Ascending aorta (tissue), 2 donors: Measurements from ENCODE around the gene STK11IP. TPM values are rescaled to one million over a fixed set of nuclear protein-coding genes. Genes with fewer than 3 reads are reported as not detected.
A peak's percentile ranks its signal among the peaks of the same experiment; 100 is the strongest.

Source experiments
- DNase-seq, 2 donors: peaks; one replicate each; pipeline ENCODE4 v3.0.0-alpha.2; 2019; ENCODE audit warnings: low spot score in 2 of 2
- H3K27ac ChIP-seq, 2 donors: fragments of 200-600 bp; sonication (generic); one replicate each; pipeline ENCODE4 v1.5.1; 2016 to 2017; ENCODE audit warnings: mild to moderate bottlenecking in 1 of 2
- H3K27me3 ChIP-seq: fragments of 200-600 bp; sonication (generic); one replicate; pipeline ENCODE4 v1.5.1; 2017
- H3K36me3 ChIP-seq, 2 donors: fragments of 200-600 bp; sonication (generic); one replicate each; pipeline ENCODE4 v1.5.1; 2016
- H3K4me1 ChIP-seq, 2 donors: fragments of 200-600 bp; sonication (generic); one replicate each; pipeline ENCODE4 v1.5.1; 2016 to 2017; ENCODE audit warnings: mild to moderate bottlenecking in 1 of 2
- H3K4me3 ChIP-seq, 2 donors: fragments of 200-600 bp; sonication (generic); one replicate each; pipeline ENCODE4 v1.5.1; 2016 to 2017; ENCODE audit warnings: mild to moderate bottlenecking in 1 of 2
- H3K9me3 ChIP-seq, 2 donors: fragments of 200-600 bp; sonication (generic); one replicate each; pipeline ENCODE4 v1.5.1; 2016
- intact Hi-C: fragments of 100-400 bp; cut with DNase I; formaldehyde crosslinking; loops from one replicate; pipeline ENCODE4 v1.15.1; 2023
- total RNA-seq: library from RNA; depleted of rRNA; stranded (reverse); fragments of >200 nt; gene quantifications from one replicate; pipeline ENCODE4 v1.1.0, GENCODE V29; 2016
- TF ChIP-seq, protein P1 (sequence below), 3 experiments: fragments of 200-600 bp in 2 of 3; fragments of 450-650 bp in 1 of 3; sonication (generic) in 2 of 3; IDR thresholded peaks; one replicate each; pipeline ENCODE4 v1.5.1; 2016 to 2019; ENCODE audit warnings: antibody characterized with exemption in 3 of 3, mild to moderate bottlenecking in 1 of 3, moderate library complexity in 1 of 3

Gene STK11IP
- total RNA-seq, 1 donor from 2014 or later, result 138 TPM

DNA sequence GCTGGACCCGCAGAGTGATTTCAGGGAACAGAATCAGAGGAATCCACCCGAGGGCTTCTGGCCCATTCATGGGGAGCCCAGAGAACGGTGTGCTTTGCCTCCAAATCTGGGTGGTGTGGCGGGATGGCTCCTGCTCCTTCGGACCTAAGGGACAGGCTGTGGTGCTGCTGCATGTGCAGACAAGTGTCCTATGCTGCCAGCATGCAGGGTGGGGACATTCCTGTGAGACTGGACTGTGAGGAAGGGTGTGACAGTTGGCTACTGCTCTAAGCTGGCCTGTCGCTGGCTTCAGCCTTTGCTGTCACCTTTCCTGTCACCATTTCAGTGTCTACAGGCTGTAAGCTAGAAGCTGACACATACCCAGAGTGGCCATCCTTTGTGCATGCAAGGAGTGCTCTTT lies 26.9 kb downstream of the STK11IP start:
- Histone ChIP-seq H3K27ac (no peak overlapping the region), H3K4me1 (peaks cover 0 to 3% of the 10 kb centered on the region in 2 donors), H3K4me3 (no peak overlapping the region), H3K9me3 (no peaks in the 10 kb centered on the region), H3K27me3 (no peaks in the 10 kb centered on the region), H3K36me3 (no peaks in the 10 kb centered on the region)
- intact Hi-C loops, result no loop called here
- no peak for DNase-seq
- TF ChIP-seq, protein P1, sequence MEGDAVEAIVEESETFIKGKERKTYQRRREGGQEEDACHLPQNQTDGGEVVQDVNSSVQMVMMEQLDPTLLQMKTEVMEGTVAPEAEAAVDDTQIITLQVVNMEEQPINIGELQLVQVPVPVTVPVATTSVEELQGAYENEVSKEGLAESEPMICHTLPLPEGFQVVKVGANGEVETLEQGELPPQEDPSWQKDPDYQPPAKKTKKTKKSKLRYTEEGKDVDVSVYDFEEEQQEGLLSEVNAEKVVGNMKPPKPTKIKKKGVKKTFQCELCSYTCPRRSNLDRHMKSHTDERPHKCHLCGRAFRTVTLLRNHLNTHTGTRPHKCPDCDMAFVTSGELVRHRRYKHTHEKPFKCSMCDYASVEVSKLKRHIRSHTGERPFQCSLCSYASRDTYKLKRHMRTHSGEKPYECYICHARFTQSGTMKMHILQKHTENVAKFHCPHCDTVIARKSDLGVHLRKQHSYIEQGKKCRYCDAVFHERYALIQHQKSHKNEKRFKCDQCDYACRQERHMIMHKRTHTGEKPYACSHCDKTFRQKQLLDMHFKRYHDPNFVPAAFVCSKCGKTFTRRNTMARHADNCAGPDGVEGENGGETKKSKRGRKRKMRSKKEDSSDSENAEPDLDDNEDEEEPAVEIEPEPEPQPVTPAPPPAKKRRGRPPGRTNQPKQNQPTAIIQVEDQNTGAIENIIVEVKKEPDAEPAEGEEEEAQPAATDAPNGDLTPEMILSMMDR (IDR thresholded peaks at IDR 0.05), result no peak

DNA sequence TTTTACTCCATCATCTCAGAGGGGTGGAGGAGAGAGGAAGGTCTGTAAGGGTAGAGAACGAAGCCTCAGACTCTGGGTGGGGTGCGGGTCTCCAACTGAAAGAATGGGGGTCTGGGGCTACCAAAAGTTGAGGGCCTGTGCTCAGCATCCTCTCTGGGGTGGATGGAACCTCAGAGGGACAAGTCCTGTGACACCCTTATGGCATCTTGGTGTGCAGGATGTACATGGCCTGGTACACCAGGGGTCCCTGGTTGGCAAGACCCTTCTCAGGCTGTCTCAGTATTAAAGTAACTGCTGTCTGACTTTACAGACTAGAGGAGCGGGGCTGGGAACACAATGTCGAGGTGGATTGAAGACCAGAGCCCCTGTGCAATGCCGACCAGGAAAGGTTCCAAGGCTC lies 27.5 kb downstream of the STK11IP start:
- Histone ChIP-seq H3K27me3 (no peaks in the 10 kb centered on the region), H3K36me3 (no peaks in the 10 kb centered on the region), H3K4me3 (no peak overlapping the region), H3K27ac (no peak overlapping the region), H3K4me1 (peaks cover 0 to 3% of the 10 kb centered on the region in 2 donors), H3K9me3 (no peaks in the 10 kb centered on the region)
- TF ChIP-seq, protein P1 (IDR thresholded peaks at IDR 0.05), result no peak
- intact Hi-C loops, result no loop called here
- no peak for DNase-seq

DNA sequence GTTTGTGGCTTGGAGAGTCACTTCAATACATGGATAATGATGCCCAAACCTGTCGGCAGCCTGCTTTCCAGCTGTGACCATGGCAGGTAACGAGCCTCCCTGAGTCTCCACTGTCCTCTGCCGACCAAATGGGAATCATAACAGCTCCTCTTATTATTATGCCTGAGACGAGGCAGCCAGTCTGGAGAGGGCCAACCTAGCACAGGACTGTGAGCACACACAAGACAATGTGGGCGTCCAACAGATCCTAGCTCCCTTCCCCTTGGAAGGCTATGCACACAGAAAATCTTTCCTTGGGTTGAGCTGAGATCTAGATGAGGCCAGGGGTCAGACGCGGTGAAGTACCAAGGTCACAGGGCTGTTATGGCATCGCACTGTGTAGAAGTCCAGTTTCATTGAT lies 28.9 kb downstream of the STK11IP start:
- Histone ChIP-seq H3K27ac (no peak overlapping the region), H3K4me3 (no peak overlapping the region)
- intact Hi-C loops, result no loop called here

DNA sequence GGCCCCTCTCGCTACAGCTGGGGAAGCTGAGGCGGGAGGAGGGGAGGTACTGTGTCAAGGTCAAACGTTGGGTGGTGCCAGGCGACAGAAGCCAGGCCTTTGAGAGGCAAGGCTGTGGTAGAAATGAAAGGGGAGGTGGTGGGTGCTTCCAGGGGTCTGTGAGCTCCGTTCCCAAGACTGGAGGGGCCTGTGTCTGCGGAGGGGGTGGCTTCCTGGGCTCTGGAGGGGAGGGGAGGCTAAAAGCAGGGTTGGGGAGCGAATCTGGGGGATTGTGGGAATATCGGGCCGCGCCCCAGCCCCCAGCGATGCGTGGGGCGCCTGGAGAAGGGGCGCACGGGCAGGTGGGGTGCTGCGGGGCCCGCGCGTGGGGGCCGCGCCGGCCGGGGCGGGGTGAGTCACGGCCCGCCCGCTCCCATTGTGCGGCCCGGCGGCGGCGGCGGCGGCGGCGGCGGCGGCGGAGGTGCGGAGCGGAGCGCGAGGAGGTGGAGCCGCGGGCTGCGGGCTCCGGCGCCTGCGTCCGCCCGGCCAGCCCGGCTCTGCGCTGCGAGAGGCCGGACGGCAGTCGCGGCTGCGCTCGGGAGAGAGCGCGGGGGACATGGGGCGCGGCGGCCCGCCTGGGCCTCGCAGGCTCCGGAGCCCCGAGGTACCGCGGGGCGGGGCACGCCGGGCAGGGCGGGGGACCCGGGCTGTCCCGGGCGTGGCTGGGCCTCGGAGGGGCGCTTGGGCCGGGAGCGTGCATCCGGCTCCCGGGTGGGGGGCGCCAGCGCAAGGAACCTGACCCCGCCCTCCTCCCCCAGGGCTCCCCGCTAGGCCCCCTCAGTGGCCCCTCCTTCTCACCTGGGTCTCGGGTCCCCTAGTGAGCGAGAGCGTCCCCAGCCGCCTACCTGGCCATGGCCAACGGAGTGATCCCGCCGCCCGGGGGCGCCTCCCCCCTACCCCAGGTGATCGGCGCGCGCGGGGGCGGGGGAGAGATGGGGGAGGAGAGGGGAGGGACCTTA lies 29.7 kb downstream of the STK11IP start, which contains the start of gene SLC4A3:
SLC4A3 (plus strand) TSS at position 528 of the 998 bp plus-strand sequence; CDS start at position 891, 363 bp downstream.
- no peak within 1 kb of the TSS for H3K27ac ChIP-seq
- no peaks in the 10 kb centered on the region for H3K9me3 ChIP-seq
- TF ChIP-seq, protein P1 (IDR thresholded peaks at IDR 0.05), result no peak
- H3K27me3 ChIP-seq, result no peaks in the 10 kb centered on the region
- H3K36me3 ChIP-seq, result no peaks in the 10 kb centered on the region
- peak in 1 of 2 donors; percentile 61 for DNase-seq
- intact Hi-C loops, result no loop called here
- peaks cover 0 to 3% of the 10 kb centered on the region in 2 donors for H3K4me1 ChIP-seq
- peak within 1 kb of the TSS; percentile 64 to 67 for H3K4me3 ChIP-seq

More for the DNA sequence above, 28.9 kb downstream of the STK11IP start:
- DNase-seq, result no peak
- Histone ChIP-seq H3K9me3 (no peaks in the 10 kb centered on the region), H3K36me3 (no peaks in the 10 kb centered on the region), H3K4me1 (peaks cover 0 to 3% of the 10 kb centered on the region in 2 donors), H3K27me3 (no peaks in the 10 kb centered on the region)
- TF ChIP-seq, protein P1 (IDR thresholded peaks at IDR 0.05), result no peak

DNA sequence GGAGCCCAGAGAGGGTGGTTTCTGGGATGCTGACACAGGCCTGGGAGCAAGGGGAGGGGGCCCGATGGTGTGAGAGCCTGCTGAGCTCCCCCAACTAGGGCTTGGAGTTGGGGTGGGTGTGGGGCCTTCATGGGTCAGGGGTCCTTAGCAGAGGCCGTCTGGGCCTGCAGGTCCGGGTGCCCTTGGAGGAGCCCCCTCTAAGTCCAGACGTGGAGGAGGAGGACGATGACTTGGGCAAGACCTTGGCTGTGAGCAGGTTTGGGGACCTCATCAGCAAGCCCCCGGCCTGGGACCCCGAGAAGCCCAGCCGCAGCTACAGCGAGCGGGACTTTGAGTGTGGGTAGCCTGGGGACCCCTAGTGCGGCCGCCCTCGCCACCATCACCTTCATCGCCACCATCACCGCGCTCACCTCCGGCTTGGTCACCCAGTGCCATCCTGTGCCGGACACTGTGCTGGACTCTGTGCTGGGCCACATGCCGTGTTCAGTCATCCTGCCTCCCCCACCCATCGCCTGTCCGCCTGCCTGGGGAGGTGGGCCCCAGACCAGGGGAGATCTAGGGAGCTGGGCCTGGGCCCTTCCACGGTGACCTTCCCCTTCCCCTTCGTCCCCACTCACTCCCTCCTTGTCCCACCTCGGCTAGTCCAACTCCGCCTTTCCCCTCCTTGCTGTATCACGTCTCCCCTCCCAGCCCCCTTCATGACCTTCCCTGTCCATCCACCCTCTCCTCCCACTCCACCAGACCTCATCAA lies 30.8 kb downstream of the STK11IP start:
- H3K9me3 ChIP-seq, result no peaks in the 10 kb centered on the region
- H3K36me3 ChIP-seq, result no peaks in the 10 kb centered on the region
- intact Hi-C loops, result no loop called here
- peak in 1 of 2 donors; percentile 60 for DNase-seq
- peaks cover 0 to 3% of the 10 kb centered on the region in 2 donors for H3K4me1 ChIP-seq
- peak overlapping the region; percentile 64 to 67 for H3K4me3 ChIP-seq
- TF ChIP-seq, protein P1 (IDR thresholded peaks at IDR 0.05), result no peak
- no peak overlapping the region for H3K27ac ChIP-seq
- H3K27me3 ChIP-seq, result no peaks in the 10 kb centered on the region
